Neural progenitor cell (in vitro differentiated cells): ENCODE measurements around the gene PMM1. TPM values are rescaled to one million over a fixed set of nuclear protein-coding genes. Genes with fewer than 3 reads are reported as not detected.
A peak's percentile ranks its signal among the peaks of the same experiment; 100 is the strongest.
"Not testable (repeated sequence)": the region's sequence is repeated elsewhere in the genome, so short reads cannot be mapped to it uniquely, and the experiment has no call there.

Experiments
- DNase-seq: peaks from one replicate; pipeline ENCODE4 v3.0.0-alpha.2; 2016; ENCODE audit warnings: low spot score
- H2AFZ ChIP-seq: fragments of 200-600 bp; sonication (generic); replicated peaks from 2 replicates; pipeline ENCODE4 v1.6.1; 2016; ENCODE audit warnings: antibody characterized with exemption
- H3F3A ChIP-seq: fragments of 200-600 bp; sonication (generic); 2 replicates; pipeline ENCODE4 v1.6.1; 2016; ENCODE audit warnings: antibody characterized with exemption, low read depth
- H3K27ac ChIP-seq: fragments of 200-600 bp; sonication (generic); 2 replicates; pipeline ENCODE4 v1.5.1; 2016; ENCODE audit warnings: mild to moderate bottlenecking
- H3K27me3 ChIP-seq: fragments of 200-600 bp; sonication (generic); 2 replicates; pipeline ENCODE4 v1.6.1; 2016; ENCODE audit warnings: mild to moderate bottlenecking, moderate library complexity
- H3K36me3 ChIP-seq: fragments of 200-600 bp; sonication (generic); 2 replicates; pipeline ENCODE4 v1.5.1; 2016
- H3K4me1 ChIP-seq: fragments of 200-600 bp; sonication (generic); 2 replicates; pipeline ENCODE4 v1.6.1; 2016; ENCODE audit warnings: mixed run types
- H3K4me2 ChIP-seq: fragments of 200-600 bp; sonication (generic); 2 replicates; pipeline ENCODE4 v1.6.1; 2016
- H3K4me3 ChIP-seq: fragments of 200-600 bp; sonication (generic); 2 replicates; pipeline ENCODE4 v1.5.1; 2016
- H3K79me2 ChIP-seq: fragments of 200-600 bp; sonication (generic); 2 replicates; pipeline ENCODE4 v1.6.1; 2016; ENCODE audit warnings: low read depth
- H3K9ac ChIP-seq: fragments of 200-600 bp; sonication (generic); 2 replicates; pipeline ENCODE4 v1.6.1; 2016
- H3K9me3 ChIP-seq: fragments of 200-600 bp; sonication (generic); 2 replicates; pipeline ENCODE4 v1.5.1; 2016; ENCODE audit warnings: low read depth
- H4K20me1 ChIP-seq: fragments of 200-600 bp; sonication (generic); 2 replicates; pipeline ENCODE4 v1.6.1; 2016; ENCODE audit warnings: low read depth
- H3K27ac Mint-ChIP-seq: 3 replicates; pipeline ENCODE4 v1.8.0; 2021; ENCODE audit warnings: mixed read lengths
- H3K27me3 Mint-ChIP-seq: 2 replicates; pipeline ENCODE4 v1.8.0; 2022; ENCODE audit warnings: low read depth, mild to moderate bottlenecking, inconsistent platforms, moderate library complexity, mixed read lengths; ENCODE audit not compliant: insufficient read depth
- H3K36me3 Mint-ChIP-seq: 3 replicates; pipeline ENCODE4 v1.8.0; 2021; ENCODE audit warnings: mixed read lengths
- H3K4me1 Mint-ChIP-seq: 3 replicates; pipeline ENCODE4 v1.8.0; 2021; ENCODE audit warnings: mixed read lengths
- H3K4me3 Mint-ChIP-seq: 3 replicates; pipeline ENCODE4 v1.8.0; 2021; ENCODE audit warnings: mild to moderate bottlenecking, moderate library complexity, mixed read lengths
- H3K9me3 Mint-ChIP-seq: 3 replicates; pipeline ENCODE4 v1.8.0; 2020; ENCODE audit warnings: mixed read lengths
- CTCF ChIP-seq: fragments of 200-600 bp; sonication (generic); IDR thresholded peaks from 2 replicates; pipeline ENCODE4 v1.5.1; 2017; ENCODE audit warnings: antibody characterized with exemption, mild to moderate bottlenecking
- EZH2 ChIP-seq: fragments of 200-600 bp; sonication (generic); IDR thresholded peaks from 2 replicates; pipeline ENCODE4 v1.6.1; 2017; ENCODE audit warnings: antibody characterized with exemption, mild to moderate bottlenecking, moderate library complexity
- EZH2phosphoT487 ChIP-seq: fragments of 200-600 bp; sonication (generic); IDR thresholded peaks from 2 replicates; pipeline ENCODE4 v1.6.1; 2017; ENCODE audit warnings: antibody characterized with exemption
- total RNA-seq: library from RNA; depleted of rRNA; stranded (reverse); fragments of >200 nt; gene quantifications from 2 replicates; pipeline ENCODE4 v1.2.3, GENCODE V29; 2015; ENCODE audit warnings: low replicate concordance

Gene PMM1
- total RNA-seq, 1 donor from 2014 or later, result 9.3 TPM

GRCh38 chr22:41596776-41597634 lies 7.4 kb upstream of the PMM1 start:
- Histone ChIP-seq H4K20me1 (peaks cover 5% of the 10 kb centered on the region), H3K4me3 (no peak overlapping the region), H3K27me3 (no peaks in the 10 kb centered on the region), H3K9ac (no peak overlapping the region), H3K9me3 (no peaks in the 10 kb centered on the region), H3K4me1 (no peaks in the 10 kb centered on the region), H3F3A (no peaks in the 10 kb centered on the region), H2AFZ (no peak overlapping the region), H3K79me2 (no peaks in the 10 kb centered on the region), H3K4me2 (no peak overlapping the region), H3K27ac (no peak overlapping the region), H3K36me3 (no peaks in the 10 kb centered on the region)
- H3K27me3 Mint-ChIP-seq, result peaks cover 2% of the 10 kb centered on the region
- peaks cover 7% of the 10 kb centered on the region for H3K4me1 Mint-ChIP-seq
- no peak for TF ChIP-seq EZH2
- TF ChIP-seq EZH2phosphoT487, result no peak
- peak; percentile 83 for TF ChIP-seq CTCF
- H3K36me3 Mint-ChIP-seq, result peaks cover 3% of the 10 kb centered on the region
- DNase-seq, result peak; percentile 69
- H3K27ac Mint-ChIP-seq, result no peak overlapping the region
- H3K9me3 Mint-ChIP-seq, result no peaks in the 10 kb centered on the region
- H3K4me3 Mint-ChIP-seq, result no peak overlapping the region

- DNase-seq, result no peak
- Histone ChIP-seq H3K9me3 (no peaks in the 10 kb centered on the region), H4K20me1 (peaks cover 5% of the 10 kb centered on the region), H3K27ac (no peak overlapping the region), H3F3A (no peaks in the 10 kb centered on the region), H3K4me1 (no peaks in the 10 kb centered on the region), H3K27me3 (no peaks in the 10 kb centered on the region), H3K4me2 (no peak overlapping the region), H3K79me2 (no peaks in the 10 kb centered on the region), H3K4me3 (no peak overlapping the region), H3K9ac (no peak overlapping the region), H2AFZ (no peak overlapping the region), H3K36me3 (no peaks in the 10 kb centered on the region)
- H3K4me3 Mint-ChIP-seq, result no peak overlapping the region
- no peaks in the 10 kb centered on the region for H3K9me3 Mint-ChIP-seq
- peaks cover 7% of the 10 kb centered on the region for H3K4me1 Mint-ChIP-seq
- peaks cover 2% of the 10 kb centered on the region for H3K27me3 Mint-ChIP-seq
- H3K27ac Mint-ChIP-seq, result no peak overlapping the region
- peaks cover 3% of the 10 kb centered on the region for H3K36me3 Mint-ChIP-seq
- TF ChIP-seq EZH2 (no peak), CTCF (no peak)
These were observed 6.1 kb upstream of the PMM1 start for GRCh38 chr22:41595703-41596102.

- H3K27ac ChIP-seq, H3K27ac Mint-ChIP-seq, H3K4me1 ChIP-seq, H3K27me3 ChIP-seq, H3K9ac ChIP-seq, H3K36me3 Mint-ChIP-seq, H3K4me3 ChIP-seq, H4K20me1 ChIP-seq, H3K4me3 Mint-ChIP-seq, H3K27me3 Mint-ChIP-seq, H3K4me2 ChIP-seq, H3K9me3 ChIP-seq, H3K36me3 ChIP-seq, H2AFZ ChIP-seq, H3K79me2 ChIP-seq, H3K9me3 Mint-ChIP-seq, DNase-seq, H3F3A ChIP-seq: not testable (repeated sequence)
- peaks cover 19% of the 10 kb centered on the region for H3K4me1 Mint-ChIP-seq
These were observed 3.8 kb upstream of the PMM1 start for GRCh38 chr22:41593336-41593960.

DNA sequence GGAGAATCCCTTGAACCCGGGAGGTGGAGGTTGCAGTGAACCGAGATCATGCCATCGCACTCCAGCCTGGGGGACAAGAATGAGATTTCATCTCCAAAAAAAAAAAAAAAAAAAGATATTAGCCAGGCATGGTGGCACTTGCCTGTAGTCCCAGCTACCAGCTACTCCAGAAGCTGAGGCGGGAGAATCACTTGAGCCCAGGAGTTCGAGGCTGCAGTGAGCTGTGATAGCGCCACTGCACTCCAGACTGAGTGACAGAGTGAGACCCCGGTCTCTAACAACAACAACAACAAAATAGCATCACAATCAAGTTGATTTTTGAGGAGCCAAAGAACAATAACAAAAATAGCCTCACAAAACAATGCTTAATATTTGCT lies 2.3 kb downstream of the PMM1 start:
- H3K4me3 ChIP-seq, result no peak overlapping the region
- no peaks in the 10 kb centered on the region for H3K27me3 ChIP-seq
- TF ChIP-seq EZH2phosphoT487 (no peak), EZH2 (no peak)
- peaks cover 9% of the 10 kb centered on the region for H3K4me1 ChIP-seq
- no peak overlapping the region for H2AFZ ChIP-seq
- no peak overlapping the region for H3K4me3 Mint-ChIP-seq
- no peak overlapping the region for H3K27ac Mint-ChIP-seq
- H4K20me1 ChIP-seq, result no peaks in the 10 kb centered on the region
- DNase-seq, result no peak
- no peak overlapping the region for H3K4me2 ChIP-seq
- H3K9me3 ChIP-seq, result no peaks in the 10 kb centered on the region
- H3K4me1 Mint-ChIP-seq, result peaks cover 21% of the 10 kb centered on the region
- H3K27me3 Mint-ChIP-seq, result peaks cover 4% of the 10 kb centered on the region
- no peak overlapping the region for H3K9ac ChIP-seq
- peaks cover 2% of the 10 kb centered on the region for H3F3A ChIP-seq
- H3K27ac ChIP-seq, result no peak overlapping the region
- no peaks in the 10 kb centered on the region for H3K9me3 Mint-ChIP-seq
- no peaks in the 10 kb centered on the region for H3K79me2 ChIP-seq
- H3K36me3 Mint-ChIP-seq, result no peaks in the 10 kb centered on the region
- no peaks in the 10 kb centered on the region for H3K36me3 ChIP-seq
